SU-DHL-6 (cell line): ENCODE measurements around the gene IFT122.
"Not testable (repeated sequence)": the region's sequence is repeated elsewhere in the genome, so short reads cannot be mapped to it uniquely, and the experiment has no call there.

Source experiments
- H2AFZ ChIP-seq: fragments of 200-600 bp; sonication (generic); 2 replicates; pipeline ENCODE4 v1.6.1; 2014; ENCODE audit warnings: low read depth, mild to moderate bottlenecking, moderate library complexity, mixed read lengths, antibody characterized with exemption, low read length; ENCODE audit not compliant: severe bottlenecking
- H3F3A ChIP-seq: fragments of 200-600 bp; shearing (Covaris generic); 2 replicates; pipeline ENCODE4 v1.6.0; 2016; ENCODE audit warnings: antibody characterized with exemption, mild to moderate bottlenecking; ENCODE audit not compliant: insufficient read depth
- H3K27ac ChIP-seq: fragments of 200-600 bp; sonication (generic); 2 replicates; pipeline ENCODE4 v1.5.1; 2016; ENCODE audit warnings: low read depth, mild to moderate bottlenecking, low read length, moderate library complexity, mixed read lengths
- H3K27me3 ChIP-seq: fragments of 200-600 bp; sonication (generic), shearing (Covaris generic); 2 replicates; pipeline ENCODE4 v1.6.0; 2014; ENCODE audit warnings: mild to moderate bottlenecking, low read length
- H3K36me3 ChIP-seq: fragments of 200-600 bp; sonication (generic); 2 replicates; pipeline ENCODE4 v1.6.1; 2014; ENCODE audit warnings: mild to moderate bottlenecking, low read length, mixed read lengths
- H3K4me2 ChIP-seq: fragments of 300-600, 200-600 bp; shearing (Covaris generic), sonication (generic); 2 replicates; pipeline ENCODE4 v1.6.0; 2014; ENCODE audit warnings: low read length, low read depth, mild to moderate bottlenecking; ENCODE audit not compliant: poor library complexity, severe bottlenecking
- H3K4me3 ChIP-seq: fragments of 200-600 bp; sonication (generic); 2 replicates; pipeline ENCODE4 v1.5.1; 2014; ENCODE audit warnings: antibody characterized with exemption, low read length, mild to moderate bottlenecking, mixed read lengths; ENCODE audit not compliant: insufficient read depth, poor library complexity, severe bottlenecking
- H3K79me2 ChIP-seq: fragments of 200-600 bp; sonication (generic); 2 replicates; pipeline ENCODE4 v1.6.1; 2014; ENCODE audit warnings: mild to moderate bottlenecking, low read length, moderate library complexity; ENCODE audit not compliant: insufficient read depth
- H3K9ac ChIP-seq: fragments of 200-600 bp; sonication (generic); 2 replicates; pipeline ENCODE4 v1.7.0; 2014; ENCODE audit warnings: mild to moderate bottlenecking, low read length
- H3K9me2 ChIP-seq: fragments of 200-600 bp; sonication (generic); replicated peaks from 2 replicates; pipeline ENCODE4 v1.6.1; 2014; ENCODE audit warnings: low read length; ENCODE audit not compliant: insufficient read depth
- H3K9me3 ChIP-seq: fragments of 200-600 bp; sonication (generic); 2 replicates; pipeline ENCODE4 v1.6.1; 2014; ENCODE audit warnings: low read length, mixed read lengths; ENCODE audit not compliant: insufficient read depth
- H4K20me1 ChIP-seq: fragments of 200-600 bp; sonication (generic); 2 replicates; pipeline ENCODE4 v1.6.1; 2014; ENCODE audit warnings: low read depth, mild to moderate bottlenecking, antibody characterized with exemption, low read length, moderate library complexity, mixed read lengths
- EZH2phosphoT487 ChIP-seq: fragments of 200-600 bp; sonication (generic), shearing (Covaris generic); conservative IDR thresholded peaks from 2 replicates; pipeline ENCODE4 v1.6.1; 2018; ENCODE audit warnings: mild to moderate bottlenecking, antibody characterized with exemption, low read length, moderate library complexity, mixed read lengths
- TF ChIP-seq, protein P1 (sequence below): fragments of 200-600 bp; sonication (generic); IDR thresholded peaks from one replicate; pipeline ENCODE4 v1.5.1; 2017; ENCODE audit warnings: antibody characterized with exemption, mild to moderate bottlenecking, low read length, moderate library complexity; ENCODE audit not compliant: insufficient read depth, poor library complexity, severe bottlenecking

The IFT122 gene

DNA sequence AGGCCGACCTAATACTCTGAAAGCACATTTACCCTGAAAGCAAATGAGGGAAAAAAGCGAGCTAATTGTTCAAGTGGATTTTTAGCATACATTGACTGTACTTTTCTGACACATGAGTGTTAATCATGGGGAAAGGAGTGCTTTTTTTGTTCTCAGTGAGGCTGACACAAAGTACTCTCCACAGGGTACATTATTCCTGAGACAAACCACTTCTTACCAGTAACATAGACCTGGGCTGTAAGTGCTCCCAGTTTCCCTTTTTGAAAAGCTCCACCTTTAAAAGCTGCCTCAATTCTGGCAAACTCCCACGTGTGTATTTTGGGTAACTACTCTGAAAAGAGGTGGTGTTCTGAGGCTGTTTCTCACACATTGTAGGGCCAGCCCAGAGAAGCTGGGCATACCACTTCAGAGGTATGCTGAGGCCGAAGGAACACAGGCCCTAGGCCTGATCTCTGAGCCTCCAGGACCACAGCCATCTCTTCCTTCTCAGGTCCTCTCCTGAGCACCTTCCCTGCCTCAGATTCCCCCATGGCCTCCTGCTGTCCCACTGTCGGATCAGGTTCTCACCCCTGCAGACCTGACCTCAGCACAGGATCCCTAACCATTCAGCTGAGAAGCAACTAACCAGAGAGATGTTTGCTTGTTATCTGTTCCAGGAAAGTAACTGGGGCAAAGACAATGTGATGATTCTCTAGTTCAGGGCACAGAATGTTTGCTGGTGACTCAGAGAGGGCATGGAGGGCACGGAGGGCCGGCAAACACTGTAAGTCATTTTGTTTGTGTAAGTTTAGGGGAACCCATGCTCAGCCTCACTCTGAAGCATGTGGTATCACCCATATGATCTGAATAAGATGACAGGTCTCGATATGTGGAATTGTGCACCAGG lies 58.8 kb downstream of the IFT122 start:
- not testable (repeated sequence) for H3K36me3 ChIP-seq, H4K20me1 ChIP-seq, H3K9me3 ChIP-seq, H3K9me2 ChIP-seq, H3F3A ChIP-seq, H3K9ac ChIP-seq, H2AFZ ChIP-seq, H3K27me3 ChIP-seq, H3K4me3 ChIP-seq, H3K4me2 ChIP-seq, H3K79me2 ChIP-seq, H3K27ac ChIP-seq

DNA sequence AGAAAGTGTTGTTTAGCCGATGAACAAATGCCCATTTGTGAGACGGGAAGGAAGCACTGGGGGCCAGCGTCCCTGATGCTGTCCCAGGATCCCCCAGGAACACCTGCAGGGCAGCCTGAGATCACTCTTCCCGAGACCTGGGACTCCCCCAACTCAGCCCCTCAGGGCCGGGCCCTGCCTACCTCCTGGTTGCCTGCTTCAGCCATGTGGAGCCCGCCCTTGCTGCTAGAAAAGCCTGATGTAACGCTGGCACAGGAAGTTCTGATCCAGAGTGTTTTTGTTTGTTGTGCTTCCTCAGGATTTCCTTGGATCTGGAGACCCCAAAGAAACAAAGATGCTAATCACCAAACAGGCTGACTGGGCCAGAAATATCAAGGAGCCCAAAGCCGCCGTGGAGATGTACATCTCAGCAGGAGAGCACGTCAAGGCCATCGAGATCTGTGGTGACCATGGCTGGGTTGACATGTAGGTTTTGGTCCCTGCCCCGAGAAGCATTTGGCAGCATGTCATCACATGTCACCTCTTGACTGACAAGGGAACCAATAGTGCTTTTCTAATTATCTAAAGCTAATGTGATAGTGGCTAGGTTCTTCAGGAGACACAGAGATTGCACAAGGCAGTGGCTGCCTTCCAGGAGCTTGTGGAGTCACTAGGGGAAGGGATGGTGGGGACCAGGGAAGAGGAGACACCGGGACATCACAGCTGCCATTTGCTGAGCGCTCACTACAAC lies 59.7 kb downstream of the IFT122 start:
- H3K4me3 ChIP-seq: not testable (repeated sequence)

DNA sequence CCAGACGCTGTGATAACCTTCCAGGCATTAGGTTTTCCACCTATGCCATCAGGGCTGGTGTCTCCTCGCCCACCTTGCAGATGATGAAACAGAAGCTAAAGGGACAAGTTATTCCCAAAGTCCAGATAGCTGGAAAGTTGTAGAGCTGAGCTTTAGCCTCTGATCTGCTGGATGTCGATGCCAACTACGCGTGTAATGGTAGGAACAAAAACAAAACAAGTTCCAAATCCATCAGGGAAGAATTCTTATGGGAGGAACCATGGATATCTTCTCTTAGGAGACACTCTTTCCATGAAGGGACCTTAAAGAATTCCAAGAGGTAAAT lies 60.3 kb downstream of the IFT122 start:
- Histone ChIP-seq H3K27ac (no peak overlapping the region), H2AFZ (no peak overlapping the region), H4K20me1 (no peaks in the 10 kb centered on the region), H3K9me3 (no peaks in the 10 kb centered on the region), H3K27me3 (no peaks in the 10 kb centered on the region), H3K36me3 (no peaks in the 10 kb centered on the region), H3K9ac (no peak overlapping the region), H3K9me2 (no peaks in the 10 kb centered on the region), H3K4me2 (no peak overlapping the region), H3K79me2 (no peaks in the 10 kb centered on the region), H3F3A (no peaks in the 10 kb centered on the region), H3K4me3 (no peak overlapping the region)
- no peak for TF ChIP-seq EZH2phosphoT487
- TF ChIP-seq, protein P1, sequence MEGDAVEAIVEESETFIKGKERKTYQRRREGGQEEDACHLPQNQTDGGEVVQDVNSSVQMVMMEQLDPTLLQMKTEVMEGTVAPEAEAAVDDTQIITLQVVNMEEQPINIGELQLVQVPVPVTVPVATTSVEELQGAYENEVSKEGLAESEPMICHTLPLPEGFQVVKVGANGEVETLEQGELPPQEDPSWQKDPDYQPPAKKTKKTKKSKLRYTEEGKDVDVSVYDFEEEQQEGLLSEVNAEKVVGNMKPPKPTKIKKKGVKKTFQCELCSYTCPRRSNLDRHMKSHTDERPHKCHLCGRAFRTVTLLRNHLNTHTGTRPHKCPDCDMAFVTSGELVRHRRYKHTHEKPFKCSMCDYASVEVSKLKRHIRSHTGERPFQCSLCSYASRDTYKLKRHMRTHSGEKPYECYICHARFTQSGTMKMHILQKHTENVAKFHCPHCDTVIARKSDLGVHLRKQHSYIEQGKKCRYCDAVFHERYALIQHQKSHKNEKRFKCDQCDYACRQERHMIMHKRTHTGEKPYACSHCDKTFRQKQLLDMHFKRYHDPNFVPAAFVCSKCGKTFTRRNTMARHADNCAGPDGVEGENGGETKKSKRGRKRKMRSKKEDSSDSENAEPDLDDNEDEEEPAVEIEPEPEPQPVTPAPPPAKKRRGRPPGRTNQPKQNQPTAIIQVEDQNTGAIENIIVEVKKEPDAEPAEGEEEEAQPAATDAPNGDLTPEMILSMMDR: no peak

More for the DNA sequence above, 59.7 kb downstream of the IFT122 start:
- not testable (repeated sequence) for H3K9me3 ChIP-seq, H2AFZ ChIP-seq, H4K20me1 ChIP-seq, H3K9ac ChIP-seq, H3K36me3 ChIP-seq, H3K79me2 ChIP-seq, H3K4me2 ChIP-seq, H3F3A ChIP-seq, H3K9me2 ChIP-seq, H3K27ac ChIP-seq, H3K27me3 ChIP-seq

DNA sequence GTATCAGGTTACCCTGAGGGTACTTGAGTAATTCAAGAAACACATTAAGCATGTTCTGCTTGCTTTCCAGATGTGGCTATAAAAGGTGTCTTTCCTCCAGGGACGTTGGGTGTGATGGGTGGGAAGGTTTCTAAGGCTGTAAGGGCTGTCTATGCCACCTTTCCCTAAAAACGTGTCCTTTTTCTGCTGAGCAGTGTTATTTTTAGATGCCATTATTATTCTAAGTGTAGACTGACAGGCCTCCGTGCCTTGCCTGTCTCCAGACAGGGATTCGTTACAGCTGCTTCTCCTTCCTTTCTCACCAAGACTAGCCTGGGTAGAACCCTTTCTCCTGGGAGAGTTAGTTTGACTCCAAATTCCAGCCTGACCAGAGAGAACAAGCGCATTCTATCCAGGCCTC lies 61.6 kb downstream of the IFT122 start:
- H3K79me2 ChIP-seq: no peaks in the 10 kb centered on the region
- H3K9me2 ChIP-seq: no peaks in the 10 kb centered on the region
- no peak overlapping the region for H2AFZ ChIP-seq
- no peaks in the 10 kb centered on the region for H3F3A ChIP-seq
- H3K27ac ChIP-seq: no peak overlapping the region
- H4K20me1 ChIP-seq: no peaks in the 10 kb centered on the region
- no peak overlapping the region for H3K4me2 ChIP-seq
- H3K36me3 ChIP-seq: no peaks in the 10 kb centered on the region
- H3K9me3 ChIP-seq: no peaks in the 10 kb centered on the region
- no peak overlapping the region for H3K4me3 ChIP-seq
- H3K27me3 ChIP-seq: no peaks in the 10 kb centered on the region
- TF ChIP-seq, protein P1: no peak
- TF ChIP-seq EZH2phosphoT487: no peak
- H3K9ac ChIP-seq: no peak overlapping the region
